Testis (tissue), 2 donors: ENCODE measurements around the gene TMIGD2.

ENCODE experiments used
- POLR2A ChIP-seq: fragments of 450-650 bp; IDR thresholded peaks from one replicate; pipeline ENCODE4 v1.6.1; 2017; ENCODE audit warnings: antibody characterized with exemption, mild to moderate bottlenecking, moderate library complexity
- TF ChIP-seq, protein P1 (sequence below), 3 experiments: fragments of 450-650 bp in 2 of 3; fragments of 200-600 bp in 1 of 3; sonication (generic) in 1 of 3; IDR thresholded peaks; one replicate each; pipeline ENCODE4 v1.5.1; 2016 to 2019; ENCODE audit warnings: antibody characterized with exemption in 3 of 3, mild to moderate bottlenecking in 2 of 3, moderate library complexity in 1 of 3

DNA sequence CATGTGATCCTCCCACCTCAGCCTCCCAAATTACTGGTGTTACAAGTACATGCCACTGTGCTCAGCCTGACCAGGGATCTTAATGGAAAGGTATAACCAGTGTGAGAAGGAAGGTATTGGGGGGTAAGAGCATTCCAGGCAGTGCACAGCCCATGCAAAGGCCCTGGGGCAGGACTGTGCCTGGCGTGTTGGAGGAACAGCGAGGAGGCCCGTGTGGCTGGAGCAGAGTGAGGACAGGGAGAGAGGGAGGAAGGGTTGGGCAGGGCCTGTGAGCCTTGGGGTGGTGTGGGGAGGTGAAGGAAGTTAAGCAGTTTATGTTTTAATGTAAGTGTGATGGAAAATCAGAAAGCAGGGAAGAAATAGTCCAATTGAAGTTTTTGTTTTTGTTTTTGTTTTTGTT is 1.6 kb downstream of the TMIGD2 start:
- TF ChIP-seq, protein P1, sequence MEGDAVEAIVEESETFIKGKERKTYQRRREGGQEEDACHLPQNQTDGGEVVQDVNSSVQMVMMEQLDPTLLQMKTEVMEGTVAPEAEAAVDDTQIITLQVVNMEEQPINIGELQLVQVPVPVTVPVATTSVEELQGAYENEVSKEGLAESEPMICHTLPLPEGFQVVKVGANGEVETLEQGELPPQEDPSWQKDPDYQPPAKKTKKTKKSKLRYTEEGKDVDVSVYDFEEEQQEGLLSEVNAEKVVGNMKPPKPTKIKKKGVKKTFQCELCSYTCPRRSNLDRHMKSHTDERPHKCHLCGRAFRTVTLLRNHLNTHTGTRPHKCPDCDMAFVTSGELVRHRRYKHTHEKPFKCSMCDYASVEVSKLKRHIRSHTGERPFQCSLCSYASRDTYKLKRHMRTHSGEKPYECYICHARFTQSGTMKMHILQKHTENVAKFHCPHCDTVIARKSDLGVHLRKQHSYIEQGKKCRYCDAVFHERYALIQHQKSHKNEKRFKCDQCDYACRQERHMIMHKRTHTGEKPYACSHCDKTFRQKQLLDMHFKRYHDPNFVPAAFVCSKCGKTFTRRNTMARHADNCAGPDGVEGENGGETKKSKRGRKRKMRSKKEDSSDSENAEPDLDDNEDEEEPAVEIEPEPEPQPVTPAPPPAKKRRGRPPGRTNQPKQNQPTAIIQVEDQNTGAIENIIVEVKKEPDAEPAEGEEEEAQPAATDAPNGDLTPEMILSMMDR (IDR thresholded peaks at IDR 0.05) = no peak
- TF ChIP-seq POLR2A = no peak
